BLaER1 treated with 17β-estradiol and CSF1 and Interleukin-3, amounts not matched to agents 10 nM and 100 nM (cell line): ENCODE measurements around the gene PDE4B.

Source experiments
- H3K27ac ChIP-seq, 11 experiments: shearing (Covaris generic); formaldehyde crosslinking; 2 replicates each; pipeline ENCODE4 v1.8.1; 2022
- H3K27me3 ChIP-seq, 11 experiments: shearing (Covaris generic); formaldehyde crosslinking; 2 replicates each; pipeline ENCODE4 v1.8.1; 2022
- H3K36me3 ChIP-seq, 11 experiments: shearing (Covaris generic); formaldehyde crosslinking; 2 replicates each; pipeline ENCODE4 v1.8.1; 2022
- H3K4me1 ChIP-seq, 10 experiments: shearing (Covaris generic); formaldehyde crosslinking; 2 replicates each; pipeline ENCODE4 v1.8.1; 2022
- H3K4me2 ChIP-seq, 11 experiments: shearing (Covaris generic); formaldehyde crosslinking; 2 replicates each; pipeline ENCODE4 v1.8.1; 2022
- H3K4me3 ChIP-seq, 10 experiments: shearing (Covaris generic); formaldehyde crosslinking; 2 replicates each; pipeline ENCODE4 v1.8.1; 2022
- H3K9ac ChIP-seq, 11 experiments: shearing (Covaris generic); formaldehyde crosslinking; 2 replicates each; pipeline ENCODE4 v1.8.1; 2022
- H3K9me3 ChIP-seq, 11 experiments: shearing (Covaris generic); formaldehyde crosslinking; replicated peaks in 1 of 11; 2 replicates each; pipeline ENCODE4 v1.8.1; 2022
- H4K20me1 ChIP-seq, 11 experiments: shearing (Covaris generic); formaldehyde crosslinking; 2 replicates each; pipeline ENCODE4 v1.8.1; 2022
- Cebpa-rat ChIP-seq, 11 experiments: shearing (Covaris generic); IDR thresholded peaks; 2 replicates each; pipeline ENCODE4 v1.8.1; 2022

The PDE4B gene

DNA sequence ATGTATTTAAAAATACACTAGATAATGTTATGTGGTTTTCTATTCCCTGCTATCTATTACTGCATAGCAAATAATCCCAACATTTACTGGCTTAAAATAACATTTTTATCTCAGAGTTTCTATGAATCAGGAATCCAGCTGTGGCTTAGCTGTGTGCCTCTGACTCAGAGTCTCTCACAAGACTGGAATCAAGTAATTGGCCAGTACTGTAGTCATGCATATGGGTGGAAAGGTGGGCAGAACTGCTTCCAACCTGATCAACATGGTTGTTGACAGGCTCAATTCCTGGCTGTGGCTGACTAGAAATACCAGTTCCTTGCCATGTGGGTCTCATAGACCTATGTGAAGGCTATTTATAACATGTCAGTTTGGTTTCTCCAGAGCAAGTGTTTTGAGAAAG lies 131.8 kb downstream of the PDE4B start:
- no peak overlapping the region for H3K4me3 ChIP-seq
- no peaks in the 10 kb centered on the region for H3K27me3 ChIP-seq
- no peak overlapping the region for H3K27ac ChIP-seq
- H3K4me1 ChIP-seq = no peaks in the 10 kb centered on the region
- H3K4me2 ChIP-seq = no peak overlapping the region
- no peak overlapping the region for H3K9ac ChIP-seq
- H3K36me3 ChIP-seq = no peaks in the 10 kb centered on the region
- H4K20me1 ChIP-seq = no peaks in the 10 kb centered on the region
- H3K9me3 ChIP-seq = peaks cover 0 to 16% (median 0%) of the 10 kb centered on the region in 11 experiments; a peak in 7 of 22 replicates
- TF ChIP-seq Cebpa-rat (IDR thresholded peaks at IDR 0.05) = no peak

DNA sequence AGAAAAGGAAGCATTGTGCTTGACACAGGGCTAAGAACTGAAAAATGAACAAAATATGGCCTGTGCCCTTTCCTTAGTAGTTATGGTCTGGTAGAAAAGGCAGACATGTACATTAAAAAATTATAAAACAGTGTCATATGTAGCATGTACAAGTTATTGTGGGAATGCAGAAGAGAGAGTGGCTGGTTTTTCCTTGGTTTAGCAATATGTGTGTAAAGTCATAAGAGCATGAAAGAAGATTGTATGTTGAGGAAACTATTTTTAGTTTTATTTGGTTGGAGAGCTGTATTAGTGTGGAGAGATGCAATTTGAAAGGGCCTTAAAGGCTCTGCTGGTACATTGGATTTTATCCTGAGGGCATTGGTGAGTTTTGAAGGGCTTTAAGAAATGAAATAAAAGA lies 145.8 kb downstream of the PDE4B start:
- TF ChIP-seq Cebpa-rat (IDR thresholded peaks at IDR 0.05) = no peak
- Histone ChIP-seq H3K4me2 (no peak overlapping the region), H4K20me1 (no peaks in the 10 kb centered on the region), H3K9ac (no peak overlapping the region), H3K27me3 (no peaks in the 10 kb centered on the region), H3K4me3 (no peak overlapping the region), H3K9me3 (no peaks in the 10 kb centered on the region; a peak in 1 of 22 replicates), H3K27ac (no peak overlapping the region), H3K4me1 (peaks cover 0 to 5% (median 0%) of the 10 kb centered on the region in 10 experiments; a peak in 1 of 20 replicates), H3K36me3 (no peaks in the 10 kb centered on the region)

DNA sequence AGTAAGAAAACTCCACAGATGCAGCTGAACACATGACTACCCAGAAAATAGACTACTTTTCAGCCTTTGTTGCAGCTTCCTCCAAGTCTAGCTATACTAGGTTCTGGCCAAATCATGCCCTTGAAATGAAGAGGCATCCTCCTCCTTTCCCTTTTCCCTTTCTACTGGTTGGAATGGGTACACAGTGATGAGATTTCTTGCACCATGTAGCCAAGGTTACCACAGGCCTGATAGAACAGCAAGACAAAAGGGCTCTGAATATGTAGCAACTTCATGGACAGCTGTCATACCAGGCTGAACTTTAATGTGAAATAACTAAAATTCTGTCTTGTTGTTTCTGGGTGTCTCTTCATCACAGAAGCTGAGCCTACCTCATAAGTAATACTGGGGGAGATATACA lies 146.5 kb downstream of the PDE4B start:
- Histone ChIP-seq H3K27me3 (no peaks in the 10 kb centered on the region), H3K4me1 (peaks cover 0 to 5% (median 0%) of the 10 kb centered on the region in 10 experiments; a peak in 1 of 20 replicates), H3K4me2 (no peak overlapping the region), H3K36me3 (no peaks in the 10 kb centered on the region), H3K27ac (no peak overlapping the region), H3K9me3 (no peaks in the 10 kb centered on the region; a peak in 1 of 22 replicates), H4K20me1 (no peaks in the 10 kb centered on the region), H3K9ac (no peak overlapping the region), H3K4me3 (no peak overlapping the region)
- no peak for TF ChIP-seq Cebpa-rat (IDR thresholded peaks at IDR 0.05)

DNA sequence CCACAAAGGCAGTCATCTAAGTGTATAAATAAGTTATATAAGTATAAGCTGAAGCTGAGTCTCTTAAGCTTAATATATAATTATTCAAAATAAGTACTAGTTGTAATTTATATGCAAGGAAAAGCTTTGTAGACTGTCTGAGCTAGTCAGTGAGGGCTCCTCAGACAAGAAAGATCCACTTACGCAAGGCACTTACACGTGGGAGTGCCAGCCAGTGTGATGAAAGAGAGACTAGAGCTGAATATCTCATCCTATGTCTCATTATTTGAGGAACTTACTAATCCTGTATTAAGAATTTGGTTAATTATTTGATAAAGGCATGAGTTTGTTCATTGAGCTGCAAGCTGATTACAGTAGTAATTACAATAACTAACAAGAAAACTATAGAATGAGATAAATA lies 146.9 kb downstream of the PDE4B start:
- no peaks in the 10 kb centered on the region; a peak in 1 of 22 replicates for H3K9me3 ChIP-seq
- H3K4me3 ChIP-seq = no peak overlapping the region
- H4K20me1 ChIP-seq = no peaks in the 10 kb centered on the region
- no peak overlapping the region for H3K27ac ChIP-seq
- no peaks in the 10 kb centered on the region for H3K36me3 ChIP-seq
- H3K27me3 ChIP-seq = no peaks in the 10 kb centered on the region
- H3K9ac ChIP-seq = no peak overlapping the region
- H3K4me1 ChIP-seq = peaks cover 0 to 5% (median 0%) of the 10 kb centered on the region in 10 experiments; a peak in 1 of 20 replicates
- no peak for TF ChIP-seq Cebpa-rat (IDR thresholded peaks at IDR 0.05)
- H3K4me2 ChIP-seq = no peak overlapping the region

DNA sequence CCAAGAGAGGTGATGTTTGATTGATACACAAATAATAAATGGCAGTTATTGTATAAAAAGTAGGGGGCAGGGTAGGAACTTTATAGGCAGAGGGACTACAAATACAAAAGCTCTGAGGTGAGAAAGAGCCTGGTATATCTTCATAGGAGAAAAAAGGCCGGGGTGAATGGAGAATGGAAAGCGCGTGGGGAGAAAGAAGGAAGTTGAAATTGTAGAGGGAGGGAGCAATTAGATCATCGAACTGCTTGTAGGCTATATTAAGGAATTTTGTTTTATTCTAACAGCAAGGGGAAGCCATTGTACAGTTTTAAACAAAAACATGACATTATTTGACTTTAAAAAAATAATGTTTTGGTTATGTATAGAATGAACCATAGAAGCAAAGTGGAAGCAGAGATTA lies 147.4 kb downstream of the PDE4B start:
- Histone ChIP-seq H3K27me3 (no peaks in the 10 kb centered on the region), H4K20me1 (no peaks in the 10 kb centered on the region), H3K4me3 (no peak overlapping the region), H3K9me3 (no peaks in the 10 kb centered on the region; a peak in 1 of 22 replicates), H3K36me3 (no peaks in the 10 kb centered on the region), H3K27ac (no peak overlapping the region), H3K4me1 (peaks cover 0 to 5% (median 0%) of the 10 kb centered on the region in 10 experiments; a peak in 1 of 20 replicates), H3K4me2 (no peak overlapping the region), H3K9ac (no peak overlapping the region)
- no peak for TF ChIP-seq Cebpa-rat (IDR thresholded peaks at IDR 0.05)

DNA sequence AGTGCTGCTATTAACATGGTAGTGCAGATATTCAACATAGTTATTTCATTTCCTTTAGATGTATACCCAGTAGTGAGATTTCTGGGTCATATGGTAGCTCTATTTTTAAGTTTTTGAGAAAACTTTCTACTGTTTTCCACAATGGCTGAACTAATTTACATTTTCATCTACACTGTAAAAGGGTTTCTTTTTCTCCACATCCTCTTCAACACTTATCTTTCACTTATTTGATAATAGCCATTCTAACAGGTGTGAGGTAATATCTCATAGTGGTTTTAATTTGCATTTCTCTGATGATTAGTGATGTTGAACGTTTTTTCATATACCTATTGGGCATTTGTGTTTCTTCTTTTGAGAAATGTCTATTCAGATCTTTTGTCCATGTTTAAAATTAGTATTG lies 149.8 kb downstream of the PDE4B start:
- H3K4me2 ChIP-seq = no peak overlapping the region

DNA sequence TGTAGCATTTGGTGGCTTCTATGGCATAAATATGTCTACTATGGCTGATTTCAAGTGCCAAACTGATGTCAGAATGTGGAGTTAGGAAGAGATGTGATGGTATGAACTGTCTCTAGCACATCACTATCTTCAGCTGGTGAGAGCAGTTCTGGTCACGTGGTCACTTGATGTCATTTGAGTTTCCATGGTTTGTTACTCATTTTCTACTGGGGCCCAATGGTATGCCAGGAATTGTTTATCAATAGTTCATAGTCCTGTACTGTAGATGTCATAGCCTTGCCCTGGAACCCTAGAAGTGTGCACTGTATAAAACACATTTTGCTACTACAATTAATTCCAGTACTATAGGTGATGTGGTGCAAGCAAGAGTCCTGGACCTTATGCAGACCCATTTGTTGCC lies 153.7 kb downstream of the PDE4B start:
- TF ChIP-seq Cebpa-rat (IDR thresholded peaks at IDR 0.05) = no peak
- no peaks in the 10 kb centered on the region for H3K27me3 ChIP-seq
- H3K4me3 ChIP-seq = no peak overlapping the region
- H3K9me3 ChIP-seq = no peaks in the 10 kb centered on the region; a peak in 1 of 22 replicates
- no peak overlapping the region for H3K4me2 ChIP-seq
- H3K27ac ChIP-seq = no peak overlapping the region
- no peaks in the 10 kb centered on the region for H4K20me1 ChIP-seq
- no peaks in the 10 kb centered on the region for H3K36me3 ChIP-seq
- no peak overlapping the region for H3K9ac ChIP-seq
- no peaks in the 10 kb centered on the region for H3K4me1 ChIP-seq

More for the DNA sequence above, 149.8 kb downstream of the PDE4B start:
- Histone ChIP-seq H4K20me1 (no peaks in the 10 kb centered on the region), H3K9me3 (no peaks in the 10 kb centered on the region; a peak in 1 of 22 replicates), H3K9ac (no peak overlapping the region), H3K4me3 (no peak overlapping the region), H3K27me3 (no peaks in the 10 kb centered on the region), H3K36me3 (no peaks in the 10 kb centered on the region), H3K4me1 (peaks cover 0 to 5% (median 0%) of the 10 kb centered on the region in 10 experiments; a peak in 1 of 20 replicates), H3K27ac (no peak overlapping the region)
- TF ChIP-seq Cebpa-rat (IDR thresholded peaks at IDR 0.05) = no peak

DNA sequence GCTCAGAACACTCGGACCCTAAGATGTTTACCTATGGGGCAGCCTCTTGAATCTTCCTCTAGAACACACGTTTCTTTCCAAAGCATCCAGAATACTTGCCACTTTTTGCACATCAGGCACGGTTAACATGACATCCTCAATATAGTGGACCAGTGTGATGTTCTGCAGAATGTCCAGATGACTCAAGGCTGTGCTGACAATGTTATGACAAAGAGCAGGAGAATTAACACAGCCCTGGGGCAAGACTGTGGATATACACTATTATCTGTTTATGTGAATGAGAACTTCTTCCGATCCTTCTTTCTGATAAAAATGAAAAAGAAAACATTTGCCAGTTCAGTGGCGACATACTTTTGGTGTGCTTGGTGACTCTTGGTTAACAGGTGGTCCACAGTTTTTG lies 154.3 kb downstream of the PDE4B start:
- no peaks in the 10 kb centered on the region for H3K36me3 ChIP-seq
- H4K20me1 ChIP-seq = no peaks in the 10 kb centered on the region
- no peak overlapping the region for H3K4me3 ChIP-seq
- no peak for TF ChIP-seq Cebpa-rat (IDR thresholded peaks at IDR 0.05)
- H3K4me1 ChIP-seq = no peaks in the 10 kb centered on the region
- no peaks in the 10 kb centered on the region for H3K27me3 ChIP-seq
- no peak overlapping the region for H3K9ac ChIP-seq
- H3K4me2 ChIP-seq = no peak overlapping the region
- H3K9me3 ChIP-seq = no peaks in the 10 kb centered on the region; a peak in 1 of 22 replicates
- H3K27ac ChIP-seq = no peak overlapping the region

DNA sequence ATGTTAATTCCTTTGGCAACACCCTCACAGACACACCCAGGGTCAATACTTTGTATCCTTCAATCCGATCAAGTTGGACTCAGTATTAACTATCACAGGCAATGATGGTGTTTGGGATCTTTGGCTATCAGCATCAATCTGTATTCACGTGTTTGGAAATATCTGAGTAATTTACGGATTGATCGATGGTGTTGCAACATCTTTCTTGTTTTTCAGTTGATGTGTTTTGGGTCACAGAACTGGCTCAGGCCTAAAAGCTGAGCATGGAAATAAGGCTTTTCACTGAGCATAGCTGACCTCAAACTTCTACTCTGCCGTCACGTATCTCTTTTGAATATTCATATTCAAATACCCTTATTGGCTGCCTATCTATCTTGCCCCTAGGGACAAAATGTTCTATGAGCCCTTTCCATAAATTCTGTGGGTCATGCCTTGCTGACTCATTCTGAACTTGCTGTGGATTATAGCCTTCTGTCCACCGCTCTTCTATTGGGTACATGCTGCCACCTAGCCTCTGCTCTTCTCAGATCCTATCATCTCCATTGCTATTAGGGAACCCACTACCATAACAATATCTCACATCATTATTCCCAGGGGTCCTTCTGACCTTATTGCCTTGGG lies 156.0 kb downstream of the PDE4B start:
- H3K27me3 ChIP-seq = no peaks in the 10 kb centered on the region
- no peak overlapping the region for H3K4me3 ChIP-seq
- no peak overlapping the region for H3K27ac ChIP-seq
- no peaks in the 10 kb centered on the region for H3K4me1 ChIP-seq
- H3K4me2 ChIP-seq = no peak overlapping the region
- no peaks in the 10 kb centered on the region for H3K9me3 ChIP-seq
- H3K9ac ChIP-seq = no peak overlapping the region
- no peaks in the 10 kb centered on the region for H3K36me3 ChIP-seq
- H4K20me1 ChIP-seq = no peaks in the 10 kb centered on the region
- TF ChIP-seq Cebpa-rat (IDR thresholded peaks at IDR 0.05) = peak in 2 of 11 experiments; percentile 21 to 52; a peak in 2 of 22 replicates

DNA sequence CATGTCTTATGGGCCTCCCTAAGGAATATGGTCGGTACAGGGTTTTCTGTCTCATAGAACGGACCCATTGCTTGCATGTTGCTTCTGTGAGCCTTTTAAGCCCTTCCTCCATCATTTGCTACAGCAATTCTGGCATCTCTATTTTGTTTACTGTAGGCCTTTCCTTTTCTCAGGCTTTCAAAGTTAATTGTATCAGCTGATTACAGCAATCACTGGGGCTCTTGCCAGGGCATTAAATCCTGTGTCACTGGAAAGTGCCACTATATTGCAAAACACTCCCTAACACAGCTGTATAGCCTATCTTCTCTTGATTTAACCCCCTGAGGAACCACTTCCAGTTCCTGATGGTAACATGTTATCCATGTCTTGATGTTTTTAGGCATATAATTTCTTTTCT lies 156.5 kb downstream of the PDE4B start:
- no peak overlapping the region for H3K27ac ChIP-seq

More for the DNA sequence above, 156.5 kb downstream of the PDE4B start:
- Histone ChIP-seq H3K4me2 (no peak overlapping the region), H3K4me1 (no peaks in the 10 kb centered on the region), H3K36me3 (no peaks in the 10 kb centered on the region), H4K20me1 (no peaks in the 10 kb centered on the region), H3K9ac (no peak overlapping the region), H3K27me3 (no peaks in the 10 kb centered on the region), H3K4me3 (no peak overlapping the region), H3K9me3 (no peaks in the 10 kb centered on the region)
- no peak for TF ChIP-seq Cebpa-rat (IDR thresholded peaks at IDR 0.05)
